Fibroblast of the aortic adventitia (primary cell): Measurements from ENCODE around the gene DPPA4. TPM values are rescaled to one million over a fixed set of nuclear protein-coding genes. Genes with fewer than 3 reads are reported as not detected.
A peak's percentile ranks its signal among the peaks of the same experiment; 100 is the strongest.

Experiments used
- DNase-seq: peaks from one replicate; pipeline ENCODE4 v3.0.0-alpha.2; 2010; ENCODE audit warnings: low read depth
- H3K4me3 ChIP-seq: 2 replicates; pipeline ENCODE4 v1.5.1; 2011; ENCODE audit warnings: low read depth, mild to moderate bottlenecking, control low read depth, low read length, moderate library complexity
- CTCF ChIP-seq: IDR thresholded peaks from 2 replicates; pipeline ENCODE4 v1.5.1; 2011; ENCODE audit warnings: mild to moderate bottlenecking, low read length, control low read depth, inconsistent platforms; ENCODE audit not compliant: insufficient read depth
- total RNA-seq: library from RNA; depleted of rRNA; stranded (reverse); fragments of >200 nt; gene quantifications from 2 replicates; pipeline ENCODE4 v1.2.3, GENCODE V29; 2012; ENCODE audit warnings: low replicate concordance

DPPA4 gene
- total RNA-seq, 1 donor = not detected

GRCh38 chr3:109339714-109340648, 2.6 kb upstream of the DPPA4 start:
- no peak for DNase-seq
- TF ChIP-seq CTCF = no peak

GRCh38 chr3:109339197-109339596, 1.9 kb upstream of the DPPA4 start:
- no peak for TF ChIP-seq CTCF
- no peak overlapping the region for H3K4me3 ChIP-seq
- no peak for DNase-seq

More at GRCh38 chr3:109339714-109340648, 2.6 kb upstream of the DPPA4 start:
- no peak overlapping the region for H3K4me3 ChIP-seq

GRCh38 chr3:109338322-109338721, 976 bp upstream of the DPPA4 start:
- DNase-seq = no peak
- no peak for TF ChIP-seq CTCF

GRCh38 chr3:109336291-109336861, 970 bp downstream of the DPPA4 start:
- peak; percentile 2 for DNase-seq

More at GRCh38 chr3:109338322-109338721, 976 bp upstream of the DPPA4 start:
- H3K4me3 ChIP-seq = no peak overlapping the region

GRCh38 chr3:109334572-109334971, 2.8 kb downstream of the DPPA4 start:
- no peak for TF ChIP-seq CTCF
- DNase-seq = no peak
- no peak overlapping the region for H3K4me3 ChIP-seq

More at GRCh38 chr3:109336291-109336861, 970 bp downstream of the DPPA4 start:
- no peak overlapping the region for H3K4me3 ChIP-seq
- TF ChIP-seq CTCF = no peak

- TF ChIP-seq CTCF = no peak
- DNase-seq = no peak
Measured at GRCh38 chr3:109331692-109332091, 5.7 kb downstream of the DPPA4 start.

More at GRCh38 chr3:109331692-109332091, 5.7 kb downstream of the DPPA4 start:
- H3K4me3 ChIP-seq = no peak overlapping the region
